Non-pigmented ciliary epithelial cell (primary cell): Measurements from ENCODE around the gene RNF175.

Source experiments
- DNase-seq: peaks from one replicate; pipeline ENCODE4 v3.0.0-alpha.2; 2010; ENCODE audit warnings: low read depth

Gene RNF175

DNA sequence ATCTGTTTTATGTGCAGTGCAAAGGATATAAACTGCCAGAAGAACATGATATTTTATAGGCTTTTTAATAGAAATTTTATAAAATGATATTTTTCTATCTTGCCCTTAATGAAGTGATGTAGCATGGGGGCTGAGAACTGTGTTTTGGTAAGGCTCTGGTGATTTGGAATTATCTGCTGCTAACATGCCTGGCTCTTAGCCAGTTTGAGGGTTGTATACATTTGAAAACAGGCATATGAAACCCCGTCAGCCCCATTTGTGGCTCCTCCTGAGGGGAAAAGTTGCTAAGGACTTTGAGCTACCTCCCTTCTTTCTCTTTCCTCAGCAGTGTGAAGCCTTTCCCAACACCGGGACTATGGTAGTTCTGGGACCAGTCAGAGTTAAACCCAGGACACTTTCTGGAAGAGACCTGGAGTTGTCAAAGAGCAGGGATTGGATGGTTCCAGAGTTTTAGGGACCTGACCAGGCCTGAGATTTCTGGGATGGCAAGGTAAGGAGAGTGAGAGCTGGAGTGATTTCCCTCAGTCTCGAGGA, 24.4 kb upstream of the RNF175 start:
- no peak for DNase-seq

DNA sequence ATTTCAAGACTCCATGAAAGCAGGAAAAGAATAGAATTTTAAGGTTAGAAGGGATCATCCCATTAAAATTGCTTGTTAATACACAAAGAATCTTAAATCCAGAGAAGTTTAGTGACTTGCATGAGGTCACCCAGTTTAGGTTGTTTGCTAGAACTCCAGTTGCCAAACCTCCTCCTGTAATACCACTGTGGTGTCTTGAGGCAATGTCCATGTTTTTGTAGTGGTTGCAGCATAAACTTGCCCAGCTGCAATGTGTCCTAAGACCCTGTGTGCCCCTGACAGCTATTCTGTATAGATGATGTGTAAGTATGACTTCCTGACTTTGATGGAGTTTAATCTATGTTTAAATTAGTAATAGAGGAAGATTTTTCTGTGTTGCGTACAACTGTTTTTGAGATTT, 22.8 kb upstream of the RNF175 start:
- DNase-seq: no peak

DNA sequence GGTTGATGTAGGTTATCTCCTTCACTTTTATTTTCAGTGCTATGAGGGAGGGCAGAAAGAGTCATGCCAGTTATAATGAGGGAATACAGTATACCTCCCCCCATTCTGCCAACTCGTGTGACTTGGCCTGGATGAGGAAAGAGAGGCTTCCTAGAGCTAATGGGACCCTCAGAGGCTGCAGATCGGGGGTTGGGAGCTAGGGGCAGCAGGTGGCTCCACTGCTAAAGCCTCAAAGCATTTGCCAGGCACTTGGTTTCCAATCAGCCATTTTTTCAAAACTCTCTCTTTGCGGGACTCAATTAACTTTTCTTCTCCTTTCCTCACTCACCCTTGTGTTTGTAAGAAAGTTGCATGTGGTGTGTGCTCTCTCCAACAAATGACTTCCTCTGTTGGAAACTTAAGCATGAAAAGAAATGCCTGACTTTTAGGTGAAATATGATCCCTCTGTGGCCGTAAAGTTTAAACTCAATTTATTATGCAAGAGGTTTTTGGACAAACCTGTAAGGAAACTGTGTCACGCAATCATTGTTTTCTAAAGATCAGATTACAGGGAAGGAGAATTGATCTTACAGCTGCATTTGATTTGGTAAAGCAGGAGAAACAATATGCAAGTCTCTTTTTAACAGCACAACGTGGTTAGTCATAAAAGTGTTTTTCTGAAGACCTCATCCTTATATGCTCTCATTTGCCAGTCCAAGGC, 22.0 kb upstream of the RNF175 start:
- DNase-seq: no peak

DNA sequence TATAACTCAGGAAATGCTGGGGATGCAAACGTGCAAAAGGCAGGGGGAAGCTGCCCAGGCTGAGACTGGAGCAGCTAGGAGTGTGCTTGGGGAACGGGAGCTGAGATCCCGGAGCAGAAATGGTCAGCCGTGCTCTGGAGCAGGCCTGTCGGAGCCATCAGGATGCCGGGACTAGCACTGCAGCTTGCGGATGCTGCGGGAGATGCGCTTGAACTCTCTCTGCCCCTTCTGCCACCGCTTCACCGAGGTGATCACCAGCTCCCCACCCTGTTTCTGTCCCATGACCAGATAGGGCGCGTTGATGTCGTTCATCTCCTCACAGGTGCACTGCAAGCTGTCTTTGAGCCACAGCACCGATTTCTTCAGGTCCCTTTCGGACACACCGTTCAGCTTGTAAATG, 21.5 kb upstream of the RNF175 start:
- no peak for DNase-seq

DNA sequence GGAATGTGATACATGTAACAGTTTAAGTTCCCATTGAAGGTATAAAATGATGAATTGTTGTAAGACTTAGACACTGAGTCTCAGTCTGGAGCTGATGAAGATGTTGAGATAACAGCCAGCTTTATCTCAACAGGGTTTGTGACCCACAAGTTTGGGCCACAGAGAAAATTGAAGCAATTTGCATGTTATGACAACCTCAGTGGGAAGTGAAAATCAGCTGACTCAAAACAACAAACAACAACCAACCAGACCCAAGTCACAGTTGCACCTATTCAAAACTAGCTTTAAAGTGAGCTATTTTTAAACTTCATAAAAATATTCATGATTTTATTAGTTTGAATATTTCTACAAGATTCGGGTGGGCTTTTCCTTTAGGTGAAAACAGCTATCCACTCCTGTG, 21.1 kb upstream of the RNF175 start:
- no peak for DNase-seq

DNA sequence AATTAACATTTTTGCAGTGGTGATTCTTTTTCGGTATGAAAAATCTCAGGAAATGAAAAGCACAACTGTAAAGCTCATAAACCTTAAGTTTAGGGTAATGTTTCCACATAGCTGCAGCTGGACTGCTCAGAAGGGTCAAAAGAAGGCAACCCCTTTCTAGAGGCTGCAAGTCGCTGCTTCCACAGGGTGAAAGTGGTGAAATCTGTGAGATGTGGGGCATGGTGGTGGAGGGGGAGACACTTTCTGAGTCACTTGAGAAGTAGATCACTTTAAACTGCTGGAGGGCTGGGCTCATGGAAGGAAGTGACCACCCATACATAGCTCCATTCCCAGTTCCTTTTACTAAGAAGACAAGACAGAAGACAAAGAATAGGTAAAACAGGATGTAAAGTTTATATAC, 20.4 kb upstream of the RNF175 start:
- DNase-seq: no peak

DNA sequence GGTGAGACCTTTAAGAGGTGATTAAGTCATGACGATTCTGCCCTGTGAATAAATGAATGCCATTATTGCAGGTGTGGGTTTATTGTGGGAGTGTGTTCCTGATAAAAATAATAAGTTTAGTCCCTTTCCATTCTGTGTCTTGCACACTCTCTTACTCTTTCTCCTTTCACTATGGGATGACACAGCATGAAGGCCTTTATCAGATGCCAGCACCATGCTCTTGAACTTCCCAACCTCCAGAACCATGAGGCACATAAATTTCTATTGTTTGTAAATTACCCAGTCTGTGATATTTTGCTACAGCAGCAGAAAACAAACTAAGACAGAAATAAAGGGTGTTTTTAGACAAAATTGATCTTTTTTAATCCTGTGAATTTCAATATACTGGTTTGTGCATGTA, 18.6 kb upstream of the RNF175 start:
- DNase-seq: no peak

DNA sequence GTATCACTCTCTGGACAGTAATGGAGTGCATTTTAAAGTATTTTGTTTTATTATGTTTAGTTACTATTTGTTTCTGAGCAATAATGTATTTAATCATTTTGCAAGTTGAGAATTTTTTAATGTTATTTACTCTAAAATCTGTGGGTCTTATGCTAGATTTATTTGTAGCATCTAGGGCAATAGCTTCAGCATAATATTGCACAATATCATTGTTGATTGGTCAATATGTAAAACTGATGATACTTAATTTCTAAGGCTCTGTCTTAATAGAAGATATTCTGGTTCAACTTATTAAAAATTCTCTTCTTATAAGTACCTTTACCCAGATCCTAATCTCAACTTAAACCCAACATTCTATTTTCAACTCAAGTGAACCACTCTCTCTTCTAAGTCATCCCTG, 17.6 kb upstream of the RNF175 start:
- DNase-seq: no peak

DNA sequence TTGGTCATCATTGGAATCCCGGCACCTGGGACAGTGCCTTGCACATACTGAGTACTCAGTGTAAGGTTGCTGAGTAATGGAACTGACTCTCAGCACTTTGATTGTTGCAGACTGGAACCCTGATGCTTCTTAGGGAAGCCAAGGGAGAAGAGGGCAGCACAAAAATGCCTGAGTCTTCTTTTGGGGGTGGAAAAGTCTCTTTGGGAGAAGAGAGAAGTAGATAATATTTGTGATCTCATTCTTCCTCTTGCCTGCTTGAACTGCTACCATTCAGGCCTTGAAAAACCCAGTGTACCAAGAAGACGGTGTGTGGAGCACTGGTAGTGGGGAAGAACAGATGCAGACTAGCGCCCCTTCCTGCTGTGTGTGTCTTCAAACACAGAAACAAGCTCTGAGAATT, 16.8 kb upstream of the RNF175 start:
- no peak for DNase-seq

DNA sequence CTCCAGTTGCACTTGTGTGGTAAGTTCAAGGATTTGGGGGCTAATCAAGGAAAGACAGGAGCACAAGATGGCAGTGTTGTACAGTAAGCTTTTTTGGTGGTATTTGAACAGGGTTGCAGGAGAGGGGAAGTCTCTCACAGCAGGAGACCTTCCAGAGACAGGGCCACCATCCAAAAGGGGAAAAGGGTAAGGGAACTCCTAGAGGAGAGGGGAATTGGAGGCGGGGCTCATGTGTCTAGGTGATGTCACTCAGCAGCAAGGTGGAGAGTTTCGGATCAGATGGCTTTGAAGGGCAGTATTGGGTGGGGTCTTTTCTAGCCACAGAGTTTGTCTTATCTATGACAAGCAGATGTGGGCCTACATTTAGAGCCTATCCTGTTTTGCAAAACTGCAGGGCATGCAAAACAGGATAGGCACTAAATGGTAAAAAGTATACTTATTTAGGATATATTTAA, 13.4 kb upstream of the RNF175 start:
- no peak for DNase-seq

DNA sequence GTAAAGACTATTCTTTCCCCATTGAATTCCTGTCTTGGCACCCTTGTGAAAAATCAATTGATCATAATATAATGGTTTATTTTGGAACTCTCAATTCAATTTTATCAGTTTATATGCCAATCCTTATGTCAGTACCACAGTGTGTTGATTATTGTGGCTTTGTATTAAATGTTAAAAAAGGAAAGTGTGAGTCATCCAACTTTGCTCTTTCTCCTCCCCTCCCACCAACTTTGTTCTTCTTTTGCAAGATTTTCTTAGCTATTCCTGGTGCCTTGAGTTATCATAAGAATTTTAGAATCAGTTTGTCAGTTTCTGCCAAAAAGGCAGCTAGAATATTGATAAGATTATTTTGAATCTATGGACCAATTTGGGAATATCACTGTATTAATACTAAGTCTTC, 11.2 kb upstream of the RNF175 start:
- no peak for DNase-seq

DNA sequence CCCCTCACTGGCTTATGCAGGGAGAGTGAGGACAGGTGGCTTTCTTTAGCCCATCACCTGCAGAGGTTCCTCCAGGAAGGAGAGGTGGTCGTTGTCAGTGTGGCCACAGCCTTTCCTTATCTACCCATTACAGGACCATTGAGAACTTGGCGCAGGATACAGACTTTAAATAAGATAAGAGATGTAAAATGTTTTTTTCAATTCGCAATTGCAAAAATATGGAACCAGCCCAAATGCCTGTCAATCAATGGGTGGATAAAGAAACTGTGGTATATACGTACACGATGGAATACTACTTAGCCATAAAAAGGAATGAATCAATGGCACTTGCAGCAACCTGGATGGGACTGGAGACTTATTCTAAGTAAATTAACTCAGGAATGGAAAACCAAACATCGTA, 6.9 kb upstream of the RNF175 start:
- DNase-seq: no peak

DNA sequence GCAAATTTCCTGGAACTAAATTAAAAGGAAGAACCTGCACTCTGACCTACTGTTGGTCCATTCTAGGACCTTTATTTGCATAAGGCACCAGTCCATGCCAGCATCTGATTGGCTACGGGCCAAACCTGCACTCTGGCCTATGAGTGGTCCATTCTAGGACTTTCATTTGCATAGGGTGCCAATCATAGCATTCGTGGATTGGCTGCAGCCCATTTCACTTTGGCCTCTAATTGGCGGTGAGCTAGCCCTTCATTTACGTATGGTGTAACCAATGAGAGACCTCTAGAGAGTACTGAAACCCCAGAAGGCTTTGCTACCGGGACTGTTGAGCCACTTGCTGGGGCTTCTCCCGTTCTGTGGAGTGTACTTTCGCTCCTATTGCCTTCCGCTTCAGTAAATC, 6.1 kb upstream of the RNF175 start:
- DNase-seq: no peak

DNA sequence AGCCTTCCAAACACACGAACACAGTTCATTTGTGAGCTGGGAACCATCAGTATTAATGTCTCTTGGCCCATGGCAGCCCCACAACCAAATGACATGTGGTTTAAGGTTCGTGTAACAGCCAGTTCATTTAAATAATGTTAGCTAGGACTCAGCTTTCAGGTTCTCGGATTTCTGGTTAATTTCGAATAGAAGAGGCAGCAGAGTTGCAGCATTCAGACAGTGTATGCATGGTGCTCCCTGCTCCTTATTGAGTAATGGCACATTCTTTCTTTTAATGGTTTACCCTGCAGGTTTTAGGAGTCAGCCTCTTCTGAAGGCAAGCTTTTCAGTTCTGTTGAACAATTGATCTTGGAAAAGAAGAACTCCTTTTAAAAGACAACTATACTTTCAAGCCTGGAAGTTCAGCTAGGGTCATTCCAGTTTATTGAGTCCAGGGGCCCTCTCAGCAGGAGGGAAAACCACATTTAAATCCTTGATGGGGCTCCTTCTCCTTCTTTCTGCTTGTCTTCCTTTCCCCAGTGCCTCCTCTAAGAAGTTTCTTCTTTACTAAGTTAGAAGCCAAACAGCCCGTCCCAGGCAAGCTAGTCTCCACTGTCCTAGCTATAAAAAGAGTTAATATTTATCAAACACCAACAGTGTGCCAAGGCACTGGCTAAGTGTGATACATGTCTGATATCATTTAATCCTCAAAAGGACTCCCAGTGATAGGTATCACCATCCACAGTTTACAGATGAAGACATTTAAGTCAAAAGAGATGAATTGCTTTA, 5.0 kb upstream of the RNF175 start:
- DNase-seq: no peak

DNA sequence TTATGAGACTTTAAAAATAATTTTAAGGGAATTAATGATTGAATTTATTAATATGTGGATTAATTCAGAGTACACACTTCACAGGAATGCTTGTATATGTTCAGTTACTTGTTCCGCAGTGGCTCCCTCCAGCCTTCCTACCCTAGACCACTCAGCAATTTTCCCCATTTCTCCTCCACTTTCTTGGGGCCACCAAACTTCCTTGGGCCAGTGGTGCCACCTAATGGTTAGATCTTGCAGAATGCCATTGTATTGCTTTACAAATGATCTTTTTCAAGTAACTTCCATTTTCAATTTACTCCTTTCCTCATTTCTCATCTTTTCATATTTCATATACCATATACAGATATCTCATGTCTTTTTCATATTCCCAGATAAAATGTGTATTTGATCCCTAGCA, 3.6 kb upstream of the RNF175 start:
- DNase-seq: no peak

DNA sequence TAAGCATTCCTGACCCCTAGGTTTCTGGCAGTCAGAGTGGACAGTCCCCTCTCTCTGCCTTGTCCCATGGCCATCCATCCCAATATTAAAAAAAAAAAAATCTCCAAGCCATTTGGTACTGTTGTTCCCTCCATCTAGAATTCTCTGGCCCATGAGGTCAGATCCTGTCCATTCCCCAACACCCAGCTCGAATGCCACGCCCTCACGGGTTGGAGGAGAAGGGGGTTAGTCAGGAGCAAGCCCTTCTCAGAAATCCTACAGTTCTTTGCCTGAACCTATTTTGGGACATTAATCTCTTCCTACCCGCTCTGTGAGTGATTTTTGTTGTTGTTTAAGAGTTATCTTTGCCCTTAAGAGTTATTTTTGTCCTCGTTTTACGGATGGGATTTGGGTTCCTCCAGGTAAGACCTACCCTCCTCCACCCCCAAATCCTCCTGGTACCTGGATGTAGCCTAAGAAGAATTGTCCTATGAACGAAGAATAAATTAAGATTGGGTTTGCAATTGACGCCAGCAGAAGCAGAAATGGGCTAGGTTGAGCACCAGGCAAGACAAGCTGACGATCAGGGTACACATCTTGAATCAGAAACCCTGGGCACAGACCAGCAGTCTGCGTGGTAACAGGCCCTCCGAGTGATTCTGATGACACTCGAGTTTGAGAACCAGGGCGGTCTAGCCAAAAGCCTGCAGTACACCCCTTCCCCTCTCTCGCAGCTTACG, 977 bp downstream of the RNF175 start:
- no peak for DNase-seq

DNA sequence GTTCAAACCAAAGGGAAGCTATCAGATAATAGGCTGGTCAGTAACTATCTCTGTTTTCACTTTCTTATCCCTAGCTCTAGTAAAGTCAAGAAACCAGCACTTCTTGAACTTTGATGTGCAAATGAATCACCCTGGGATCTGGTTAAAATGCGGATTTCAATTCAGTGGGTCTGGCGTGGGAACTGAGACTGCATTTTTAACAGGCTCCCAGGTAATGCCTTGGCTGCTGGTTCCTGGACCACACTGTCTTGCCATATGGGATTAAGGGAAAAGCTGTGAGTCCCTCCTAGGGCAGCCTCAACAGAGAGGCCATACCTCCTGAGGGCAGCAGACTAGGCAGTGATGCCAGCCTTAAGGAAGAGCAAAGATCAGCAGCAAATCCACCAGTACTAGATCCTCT, 1.7 kb downstream of the RNF175 start:
- no peak for DNase-seq

DNA sequence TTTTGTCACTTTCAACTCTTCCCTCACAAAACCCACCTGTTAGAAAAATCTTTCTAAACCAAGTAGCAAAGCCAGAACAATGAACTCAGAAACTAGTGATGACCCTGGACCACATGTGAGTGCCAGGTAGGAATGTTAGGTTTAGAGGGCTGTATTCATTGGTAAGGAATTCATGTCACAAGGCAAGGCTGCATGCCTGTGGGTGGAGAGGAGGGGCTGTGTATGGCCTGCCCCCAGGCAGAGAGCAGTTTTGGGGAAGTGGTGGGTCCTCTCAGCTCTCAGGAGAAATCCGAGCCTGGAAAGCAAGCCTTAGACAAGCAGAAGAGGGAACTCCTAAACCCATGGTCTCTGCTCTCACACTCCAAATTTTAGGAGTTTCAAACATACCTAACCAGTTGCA, 2.4 kb downstream of the RNF175 start:
- DNase-seq: no peak

DNA sequence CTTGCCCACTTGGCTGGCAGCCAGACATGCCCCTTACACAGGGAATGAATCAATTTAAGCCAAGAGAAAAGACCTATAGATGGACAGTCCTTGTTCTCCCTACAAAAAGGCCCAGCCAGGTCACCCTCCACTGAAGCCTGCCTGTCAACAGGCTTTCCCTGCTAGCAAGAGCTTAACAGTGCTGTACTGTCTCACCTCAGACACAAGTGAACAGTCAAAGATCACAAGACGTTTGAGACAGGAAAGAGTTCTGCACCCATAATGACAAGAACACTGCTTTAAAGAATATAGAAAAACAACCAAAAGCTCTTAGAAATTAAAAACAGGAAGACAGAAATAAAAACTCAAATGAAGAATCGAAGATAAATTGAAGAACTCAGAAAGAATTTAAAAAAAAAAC, 4.6 kb downstream of the RNF175 start:
- DNase-seq: no peak

DNA sequence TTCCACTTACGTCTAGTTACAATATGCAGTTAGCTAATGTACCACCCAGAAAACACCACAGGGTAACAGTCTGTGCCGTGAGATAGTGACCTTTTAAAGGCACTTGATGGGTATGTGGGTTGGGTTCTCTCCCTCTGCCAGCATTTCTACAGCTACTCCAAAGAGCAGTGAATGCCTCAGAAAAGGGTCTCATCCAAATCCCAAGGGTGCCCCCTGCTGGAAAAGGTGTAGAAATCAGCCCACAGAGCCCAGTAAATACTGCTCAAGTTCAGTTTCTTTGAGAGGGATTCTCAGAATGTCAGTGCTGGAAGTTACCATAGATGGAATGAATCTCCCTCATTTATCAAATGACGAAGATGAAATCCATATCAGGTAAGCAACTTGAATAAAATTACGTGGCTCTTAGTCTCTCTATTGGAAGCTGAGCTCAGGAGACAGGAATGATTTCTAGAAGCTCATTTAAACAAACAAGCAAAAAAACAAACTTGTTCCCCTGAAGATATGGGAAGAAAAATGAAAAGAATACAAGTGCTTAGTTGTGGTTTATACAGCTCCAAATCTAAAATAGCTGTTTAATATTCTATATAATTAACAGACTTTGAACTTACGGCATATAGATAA, 9.5 kb downstream of the RNF175 start:
- DNase-seq: peak; percentile 41

DNA sequence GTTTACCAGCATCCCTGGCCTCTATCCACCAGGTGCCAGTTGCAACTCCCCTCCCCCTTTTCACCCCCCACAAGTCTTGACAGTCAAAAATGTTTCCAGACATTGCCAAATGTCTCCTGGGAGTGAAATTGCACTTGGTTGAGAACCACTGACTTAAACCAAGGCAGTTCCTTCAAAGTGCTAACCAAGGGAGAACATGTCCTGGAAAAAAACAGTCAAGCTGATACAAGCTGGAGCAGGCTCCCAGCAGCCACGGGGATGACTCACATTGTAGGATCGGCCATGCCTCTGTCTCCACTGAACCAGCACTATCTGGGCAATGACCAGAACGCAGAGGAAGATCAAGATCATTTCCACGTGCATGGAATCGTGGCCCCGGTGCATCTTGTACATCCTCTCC, 11.4 kb downstream of the RNF175 start:
- peak; percentile 56 for DNase-seq

DNA sequence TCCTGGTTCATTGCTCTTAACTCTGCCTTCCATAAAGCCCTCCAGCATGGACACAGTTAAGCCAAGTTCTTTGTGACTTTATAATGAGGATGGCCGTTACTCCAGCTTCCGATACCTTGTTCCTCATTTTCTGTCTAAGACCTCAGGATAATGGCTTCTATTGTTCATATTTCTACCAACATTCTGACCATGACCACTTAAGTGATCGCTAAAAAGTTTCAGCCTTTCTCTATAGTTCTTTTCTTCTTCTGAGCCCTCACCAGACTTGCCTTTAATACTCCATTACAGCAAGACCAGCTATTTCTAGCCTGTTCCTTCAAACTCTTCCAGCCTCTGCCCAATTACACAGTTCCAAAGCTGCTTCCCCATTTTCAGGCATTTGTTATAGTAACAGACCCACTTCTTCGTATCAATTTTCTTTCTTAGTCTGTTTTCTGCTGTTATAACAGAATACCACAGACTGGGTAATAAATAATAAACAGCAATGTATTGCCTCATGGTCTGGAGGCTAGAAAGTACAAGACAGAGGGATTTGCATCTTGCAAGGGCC, 12.3 kb downstream of the RNF175 start:
- DNase-seq: no peak
